Measurements from ENCODE around the gene GRIPAP1.

DNA sequence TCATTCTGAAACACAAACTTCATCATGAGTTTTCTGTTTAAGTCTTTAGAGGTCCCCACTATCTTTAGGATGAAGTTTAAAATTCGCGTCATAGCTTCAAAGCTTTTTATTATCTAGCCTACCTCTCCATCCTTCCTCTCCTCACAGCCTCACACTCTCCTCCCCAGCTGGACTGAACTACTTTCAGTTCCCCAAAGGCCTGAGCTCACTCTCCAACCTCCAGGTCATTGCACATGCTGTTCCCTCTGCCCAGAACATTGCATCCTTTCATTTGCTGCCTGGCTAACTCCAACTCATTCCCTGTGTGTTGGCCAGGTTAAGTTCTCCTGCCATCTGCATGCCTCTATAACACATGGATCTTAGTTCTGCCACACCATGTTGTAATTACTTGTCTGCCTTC, 41.8 kb downstream of the GRIPAP1 start:
- TF ChIP-seq POLR2A (IDR thresholded peaks at IDR 0.05), result no peak
- TF ChIP-seq, protein P1, sequence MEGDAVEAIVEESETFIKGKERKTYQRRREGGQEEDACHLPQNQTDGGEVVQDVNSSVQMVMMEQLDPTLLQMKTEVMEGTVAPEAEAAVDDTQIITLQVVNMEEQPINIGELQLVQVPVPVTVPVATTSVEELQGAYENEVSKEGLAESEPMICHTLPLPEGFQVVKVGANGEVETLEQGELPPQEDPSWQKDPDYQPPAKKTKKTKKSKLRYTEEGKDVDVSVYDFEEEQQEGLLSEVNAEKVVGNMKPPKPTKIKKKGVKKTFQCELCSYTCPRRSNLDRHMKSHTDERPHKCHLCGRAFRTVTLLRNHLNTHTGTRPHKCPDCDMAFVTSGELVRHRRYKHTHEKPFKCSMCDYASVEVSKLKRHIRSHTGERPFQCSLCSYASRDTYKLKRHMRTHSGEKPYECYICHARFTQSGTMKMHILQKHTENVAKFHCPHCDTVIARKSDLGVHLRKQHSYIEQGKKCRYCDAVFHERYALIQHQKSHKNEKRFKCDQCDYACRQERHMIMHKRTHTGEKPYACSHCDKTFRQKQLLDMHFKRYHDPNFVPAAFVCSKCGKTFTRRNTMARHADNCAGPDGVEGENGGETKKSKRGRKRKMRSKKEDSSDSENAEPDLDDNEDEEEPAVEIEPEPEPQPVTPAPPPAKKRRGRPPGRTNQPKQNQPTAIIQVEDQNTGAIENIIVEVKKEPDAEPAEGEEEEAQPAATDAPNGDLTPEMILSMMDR (IDR thresholded peaks at IDR 0.05), result no peak
